Colonic mucosa (tissue), 4 donors: ENCODE measurements around the gene UNC5B. TPM values are rescaled to one million over a fixed set of nuclear protein-coding genes. Genes with fewer than 3 reads are reported as not detected.

Experiments
- DNase-seq: peaks from one replicate; pipeline ENCODE4 v3.0.0-alpha.2; 2020
- H3K27ac ChIP-seq: fragments of 200-600 bp; one replicate; pipeline ENCODE4 v1.8.0; 2021
- H3K27me3 ChIP-seq: fragments of 200-600 bp; one replicate; pipeline ENCODE4 v1.8.0; 2021
- H3K36me3 ChIP-seq: fragments of 200-600 bp; one replicate; pipeline ENCODE4 v1.8.0; 2021
- H3K4me1 ChIP-seq: fragments of 200-600 bp; one replicate; pipeline ENCODE4 v1.8.0; 2021; ENCODE audit warnings: mild to moderate bottlenecking
- H3K4me3 ChIP-seq: fragments of 200-600 bp; one replicate; pipeline ENCODE4 v1.8.0; 2021
- H3K9ac ChIP-seq, 2 donors: one replicate each; pipeline ENCODE4 v1.7.0; 2013; ENCODE audit warnings: control low read depth in 2 of 2, low read depth in 2 of 2, low read length in 2 of 2
- H3K9me3 ChIP-seq: fragments of 200-600 bp; one replicate; pipeline ENCODE4 v1.8.0; 2021
- CTCF ChIP-seq: fragments of 200-600 bp; IDR thresholded peaks from one replicate; pipeline ENCODE4 v1.8.0; 2022; ENCODE audit warnings: antibody characterized with exemption, mild to moderate bottlenecking
- intact Hi-C: fragments of 100-400 bp; cut with DNase I; formaldehyde crosslinking; loops from one replicate; pipeline ENCODE4 v1.14.1; 2022
- total RNA-seq, 2 donors: library from RNA; stranded (reverse); fragmentation: NEBNext Ultra II Directional in 1 of 2; extraction: Animal tissue kit (Norgen Biotek cat#: 25700) in 1 of 2; gene quantifications; one replicate each; pipeline ENCODE4 v1.2.1, GENCODE V29; 2021
- donor health status: healthy.
- donor health status: DM: no; HTN: no; CAD: no.
- donor health status: DM: no; HTN: no; CAD: no.

Gene UNC5B
- total RNA-seq, 2 donors from 2014 or later, result 18.4 to 18.5 TPM

DNA sequence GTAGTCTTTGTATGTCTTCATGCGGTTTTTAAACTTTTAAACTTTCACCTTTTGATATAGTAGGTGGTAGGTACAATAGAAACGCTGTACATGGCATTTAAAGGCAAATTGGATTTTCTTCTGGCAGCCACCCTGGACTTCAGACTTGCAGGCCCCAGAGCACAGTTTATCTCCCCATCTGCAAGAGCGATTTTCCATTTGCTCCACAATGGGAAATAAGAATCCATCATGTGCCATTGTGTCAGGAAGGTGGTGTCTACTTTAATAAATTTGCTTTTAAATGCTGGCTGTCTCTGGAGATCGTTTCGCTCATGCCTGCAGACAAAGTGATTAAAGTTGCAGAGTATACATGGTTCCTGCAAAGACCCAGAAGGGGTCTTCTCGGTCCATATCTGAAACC lies 38.9 kb downstream of the UNC5B start:
- Histone ChIP-seq H3K4me3 (no peak overlapping the region), H3K4me1 (peaks cover 11% of the 10 kb centered on the region), H3K9ac (no peak overlapping the region), H3K36me3 (no peaks in the 10 kb centered on the region), H3K27me3 (no peaks in the 10 kb centered on the region), H3K27ac (no peak overlapping the region), H3K9me3 (no peaks in the 10 kb centered on the region)
- intact Hi-C loops, result no loop called here
- DNase-seq, result no peak
- no peak for TF ChIP-seq CTCF

DNA sequence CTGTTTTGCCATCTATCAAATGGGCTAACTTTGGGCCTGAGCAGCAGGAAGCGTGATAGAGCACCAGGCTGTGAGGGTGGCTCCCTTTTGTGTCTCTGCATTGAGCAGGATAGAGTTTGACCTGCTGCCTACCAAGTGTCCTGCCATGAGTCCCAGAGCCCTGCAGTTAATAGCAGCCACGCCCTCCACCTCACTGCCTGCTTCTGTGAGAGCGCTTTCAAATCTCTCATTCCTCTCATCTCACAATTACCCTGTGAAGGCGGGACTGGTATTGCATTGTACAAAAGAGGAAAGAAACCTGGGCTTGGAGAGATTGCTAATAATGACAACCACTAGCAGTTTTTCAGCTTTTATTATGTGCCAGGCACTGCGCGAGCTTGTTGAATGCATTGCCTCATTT lies 39.9 kb downstream of the UNC5B start:
- H3K27me3 ChIP-seq, result no peaks in the 10 kb centered on the region
- H3K9ac ChIP-seq, result peak overlapping the region in 1 of 2 donors; percentile 74
- DNase-seq, result peak; percentile 84
- intact Hi-C loops, result no loop called here
- H3K9me3 ChIP-seq, result no peaks in the 10 kb centered on the region
- no peak overlapping the region for H3K4me3 ChIP-seq
- H3K4me1 ChIP-seq, result peaks cover 8% of the 10 kb centered on the region
- peak overlapping the region; percentile 59 for H3K27ac ChIP-seq
- no peaks in the 10 kb centered on the region for H3K36me3 ChIP-seq
- TF ChIP-seq CTCF, result no peak

DNA sequence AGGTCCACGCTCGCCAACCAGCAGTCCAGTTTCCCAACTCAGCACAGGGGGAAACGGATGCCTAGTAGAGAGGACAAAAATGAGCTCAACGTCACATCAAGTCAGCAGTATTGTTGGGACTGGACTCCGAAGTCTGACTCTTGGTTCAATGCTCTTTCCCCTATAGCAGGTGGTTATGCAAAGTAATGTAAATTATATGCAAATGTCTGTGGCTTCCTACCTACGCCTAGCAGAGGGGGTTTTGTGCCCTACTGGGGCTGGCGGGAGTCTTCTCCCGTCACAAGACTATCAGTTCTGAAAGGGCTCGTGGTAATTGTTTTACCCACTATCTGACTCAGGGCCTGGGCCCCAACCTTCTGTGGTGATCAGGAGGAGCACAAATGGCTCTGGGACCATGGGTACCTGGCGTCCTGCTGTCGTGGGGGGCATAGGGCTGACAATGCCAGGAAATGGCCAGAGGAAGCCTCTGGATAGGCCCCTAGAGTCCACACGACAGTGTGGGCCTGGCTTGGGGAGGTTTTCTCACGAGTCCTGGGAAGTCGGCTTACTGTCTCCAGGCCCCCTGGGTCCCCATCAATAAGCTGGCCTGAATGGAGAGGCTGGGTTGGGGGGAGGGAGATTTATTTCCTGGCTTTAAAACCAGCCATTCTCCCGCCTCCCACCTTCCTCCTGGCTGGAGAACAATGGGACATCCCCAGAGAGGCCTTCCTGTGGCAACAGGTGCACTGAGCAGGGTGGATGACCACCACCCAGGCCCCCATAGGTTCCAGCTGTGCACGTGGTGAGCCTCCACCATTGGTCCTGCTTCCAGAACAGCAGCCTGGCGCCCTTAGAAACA lies 41.8 kb downstream of the UNC5B start:
- Histone ChIP-seq H3K27ac (no peak overlapping the region), H3K27me3 (no peaks in the 10 kb centered on the region), H3K4me1 (peaks cover 4% of the 10 kb centered on the region), H3K4me3 (no peak overlapping the region), H3K9me3 (no peaks in the 10 kb centered on the region), H3K36me3 (no peaks in the 10 kb centered on the region), H3K9ac (no peak overlapping the region)
- DNase-seq, result no peak
- no peak for TF ChIP-seq CTCF
- intact Hi-C loops, result no loop called here

DNA sequence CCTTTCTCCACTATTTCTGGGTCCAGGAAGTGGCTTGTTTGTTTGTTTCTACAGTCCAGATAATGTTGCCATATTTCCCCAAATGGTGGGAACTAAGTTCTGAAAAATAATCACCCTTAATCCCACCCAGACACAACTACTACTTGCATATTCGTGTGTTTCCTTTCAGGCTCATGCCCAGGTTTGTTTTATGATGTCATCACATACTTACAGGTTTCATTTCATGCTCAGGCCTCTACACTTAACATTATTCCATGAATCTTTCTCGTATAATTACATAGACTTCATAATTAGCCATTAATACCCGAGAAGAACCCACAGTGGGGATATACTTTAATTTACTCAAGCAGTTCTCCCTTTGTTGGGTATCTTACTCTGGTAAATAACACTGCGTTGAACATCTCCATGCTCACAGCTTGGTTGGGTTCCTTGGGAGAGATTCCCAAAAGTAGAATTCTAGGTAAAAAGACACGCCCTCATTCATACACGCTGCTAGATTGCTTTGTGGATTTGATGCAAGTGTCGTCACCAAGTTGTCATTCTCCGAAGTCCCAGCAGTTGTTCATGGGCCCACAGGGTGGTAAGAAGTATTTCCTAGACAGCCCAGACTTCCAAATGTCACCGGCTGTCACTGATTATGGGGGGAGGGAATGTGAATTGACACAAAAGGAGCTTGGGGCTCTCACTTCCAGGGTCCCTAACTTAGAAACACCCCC lies 42.6 kb downstream of the UNC5B start:
- Histone ChIP-seq H3K9me3 (no peaks in the 10 kb centered on the region), H3K4me3 (no peak overlapping the region), H3K36me3 (no peaks in the 10 kb centered on the region), H3K27ac (peak overlapping the region; percentile 73), H3K27me3 (no peaks in the 10 kb centered on the region), H3K4me1 (peaks cover 11% of the 10 kb centered on the region), H3K9ac (peak overlapping the region in 1 of 2 donors; percentile 42)
- no peak for DNase-seq
- intact Hi-C loops, result no loop called here
- TF ChIP-seq CTCF, result no peak

DNA sequence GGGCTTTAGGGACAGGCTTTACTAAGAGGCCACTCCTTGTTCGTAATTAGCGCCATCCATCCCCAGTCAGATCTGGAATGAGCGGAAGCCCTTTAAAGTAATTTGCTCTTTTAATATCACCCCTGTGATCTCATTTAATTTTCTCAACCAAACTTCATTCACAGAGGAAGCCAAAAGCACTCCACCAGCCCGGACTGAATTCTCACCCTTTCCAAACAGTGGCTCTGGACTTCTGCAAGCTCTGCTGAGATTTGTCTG lies 43.1 kb downstream of the UNC5B start:
- Histone ChIP-seq H3K4me1 (peaks cover 16% of the 10 kb centered on the region), H3K9ac (peak overlapping the region in 1 of 2 donors; percentile 42), H3K27ac (peak overlapping the region; percentile 73), H3K27me3 (no peaks in the 10 kb centered on the region), H3K4me3 (no peak overlapping the region), H3K9me3 (no peaks in the 10 kb centered on the region), H3K36me3 (no peaks in the 10 kb centered on the region)
- no peak for DNase-seq
- TF ChIP-seq CTCF, result no peak
- intact Hi-C loops, result no loop called here
